C4-2B (cell line): ENCODE data around the gene UACA.

Source experiments
- CTCF ChIP-seq: fragments of 450-650 bp; conservative IDR thresholded peaks from 2 replicates; pipeline ENCODE4 v1.5.1; 2017; ENCODE audit warnings: mild to moderate bottlenecking
- ZFX ChIP-seq: fragments of 450-650 bp; IDR thresholded peaks from 2 replicates; pipeline ENCODE4 v1.6.1; 2017

GRCh38 chr15:70726753-70727152, 36.6 kb downstream of the UACA start:
- TF ChIP-seq CTCF (no peak), ZFX (no peak)
